Small intestine (tissue), 7 donors: ENCODE measurements around the gene SEMA3B. TPM values are rescaled to one million over a fixed set of nuclear protein-coding genes. Genes with fewer than 3 reads are reported as not detected.
"Not testable (repeated sequence)": the region's sequence is repeated elsewhere in the genome, so short reads cannot be mapped to it uniquely, and the experiment has no call there.

Source experiments
- DNase-seq, 2 donors: peaks; one replicate each; pipeline versions ENCODE4 v3.0.0 to v3.0.0-alpha.2; 2013
- FAIRE-seq: peaks from 2 replicates; lab custom pipeline; 2012; peaks lifted over from hg19 to GRCh38; lab: Jason Lieb, UNC
- H3K27ac ChIP-seq, 3 donors: one replicate each; pipeline ENCODE4 v1.5.1; 2013; ENCODE audit warnings: low read length in 2 of 3, mild to moderate bottlenecking in 2 of 3, control low read depth in 1 of 3, inconsistent platforms in 1 of 3, low read depth in 1 of 3, moderate library complexity in 1 of 3
- H3K27me3 ChIP-seq, 3 donors: one replicate each; pipeline ENCODE4 v1.6.1; 2013; ENCODE audit warnings: low read length in 3 of 3, inconsistent platforms in 1 of 3; ENCODE audit not compliant: control insufficient read depth in 3 of 3, insufficient read depth in 3 of 3
- H3K36me3 ChIP-seq, 3 donors: one replicate each; pipeline ENCODE4 v1.6.1; 2013; ENCODE audit warnings: low read length in 3 of 3, inconsistent platforms in 1 of 3, low read depth in 1 of 3, mild to moderate bottlenecking in 1 of 3, moderate library complexity in 1 of 3; ENCODE audit not compliant: control insufficient read depth in 3 of 3, insufficient read depth in 2 of 3
- H3K4me1 ChIP-seq, 3 donors: one replicate each; pipeline ENCODE4 v1.6.1; 2013; ENCODE audit warnings: low read length in 2 of 3, inconsistent platforms in 1 of 3, low read depth in 1 of 3, mild to moderate bottlenecking in 1 of 3, moderate library complexity in 1 of 3; ENCODE audit not compliant: control insufficient read depth in 3 of 3, insufficient read depth in 2 of 3
- H3K4me3 ChIP-seq, 3 donors: one replicate each; pipeline ENCODE4 v1.5.1; 2013; ENCODE audit warnings: low read length in 3 of 3, control low read depth in 1 of 3, inconsistent platforms in 1 of 3, low read depth in 1 of 3, mild to moderate bottlenecking in 1 of 3, moderate library complexity in 1 of 3
- H3K9me3 ChIP-seq, 2 donors: one replicate each; pipeline ENCODE4 v1.6.1; 2013; ENCODE audit warnings: low read depth in 1 of 2, low read length in 1 of 2; ENCODE audit not compliant: control insufficient read depth in 2 of 2, insufficient read depth in 1 of 2
- WGBS, 3 donors: extraction: QIAGEN DNeasy Blood & Tissue Kit; methylation state at CpG; one replicate each; pipeline ENCODE4 v1.1.7; 2013; 5-methylcytosine and 5-hydroxymethylcytosine counted together
- polyA plus RNA-seq, 4 donors: library from polyadenylated mRNA; stranded (reverse) in 3 of 4; unstranded in 1 of 4; fragments of 200-250 nt in 3 of 4; fragments of 120-200 nt in 1 of 4; gene quantifications; one replicate each; pipeline versions ENCODE4 v1.2.1 to v1.2.3, GENCODE V29; 2013
- donor health status: healthy with polysubstance abuse.
- donor health status: control.
- donor health status: control.
- donor health status: Bipolar disorder and iron deficiency.
- donor health status: healthy.

SEMA3B gene
- polyA plus RNA-seq, 4 donors = 39.2 to 204 (median 154) TPM

GRCh38 chr3:50258029-50258680, 10.8 kb upstream of the SEMA3B start:
- Histone ChIP-seq H3K9me3 (peaks cover 0 to 14% of the 10 kb centered on the region in 2 donors), H3K27ac (peak overlapping the region in 1 of 3 donors; percentile 52), H3K27me3 (no peaks in the 10 kb centered on the region), H3K4me3 (no peak overlapping the region), H3K36me3 (peaks cover 4 to 81% (median 10%) of the 10 kb centered on the region in 3 donors), H3K4me1 (peaks cover 0 to 26% (median 4%) of the 10 kb centered on the region in 3 donors)
- DNase-seq (no peak), FAIRE-seq (no peak)
- 81 to 95% (median 86%) methylated on average over 12 to 17 of the region's 17 CpGs for WGBS, 3 donors

- peak overlapping the region in 2 of 3 donors; percentile 57 to 68 for H3K27ac ChIP-seq
- H3K9me3 ChIP-seq = peaks cover 0 to 14% of the 10 kb centered on the region in 2 donors
- 79 to 80% (median 79%) methylated on average over 16 of the region's 16 CpGs for WGBS, 3 donors
- DNase-seq (no peak), FAIRE-seq (no peak)
- peaks cover 4 to 74% (median 10%) of the 10 kb centered on the region in 3 donors for H3K36me3 ChIP-seq
- H3K27me3 ChIP-seq = no peaks in the 10 kb centered on the region
- no peak overlapping the region for H3K4me3 ChIP-seq
- peaks cover 0 to 29% (median 4%) of the 10 kb centered on the region in 3 donors for H3K4me1 ChIP-seq
These were observed 10.0 kb upstream of the SEMA3B start for GRCh38 chr3:50258979-50259378.

GRCh38 chr3:50259432-50260026, 9.4 kb upstream of the SEMA3B start:
- DNase-seq (no peak), FAIRE-seq (no peak)
- peaks cover 4 to 68% (median 10%) of the 10 kb centered on the region in 3 donors for H3K36me3 ChIP-seq
- peaks cover 0 to 35% (median 4%) of the 10 kb centered on the region in 3 donors for H3K4me1 ChIP-seq
- no peaks in the 10 kb centered on the region for H3K27me3 ChIP-seq
- 53 to 59% (median 57%) methylated on average over 18 of the region's 18 CpGs for WGBS, 3 donors
- peak overlapping the region; percentile 17 to 68 (median 57) for H3K27ac ChIP-seq
- peaks cover 0 to 14% of the 10 kb centered on the region in 2 donors for H3K9me3 ChIP-seq
- no peak overlapping the region for H3K4me3 ChIP-seq

- peaks cover 4 to 42% (median 4%) of the 10 kb centered on the region in 3 donors for H3K4me1 ChIP-seq
- peak overlapping the region; percentile 45 to 68 (median 51) for H3K4me3 ChIP-seq
- peak; percentile 87 to 98 for DNase-seq
- 3 to 4% (median 4%) methylated on average over 37 to 70 of the region's 70 CpGs for WGBS, 3 donors
- FAIRE-seq = no peak
- peaks cover 0 to 14% of the 10 kb centered on the region in 2 donors for H3K9me3 ChIP-seq
- H3K27me3 ChIP-seq = no peaks in the 10 kb centered on the region
- H3K27ac ChIP-seq = peak overlapping the region; percentile 72 to 92 (median 89)
- peaks cover 4 to 60% (median 10%) of the 10 kb centered on the region in 3 donors for H3K36me3 ChIP-seq
These were observed 8.7 kb upstream of the SEMA3B start for GRCh38 chr3:50260027-50260941.

GRCh38 chr3:50260942-50261441, 8.0 kb upstream of the SEMA3B start:
- H3K27ac ChIP-seq = peak overlapping the region in 2 of 3 donors; percentile 89 to 92
- peaks cover 4 to 54% (median 10%) of the 10 kb centered on the region in 3 donors for H3K36me3 ChIP-seq
- H3K4me3 ChIP-seq = peak overlapping the region in 1 of 3 donors; percentile 68
- H3K27me3 ChIP-seq = no peaks in the 10 kb centered on the region
- H3K9me3 ChIP-seq = peaks cover 0 to 14% of the 10 kb centered on the region in 2 donors
- peaks cover 4 to 49% (median 4%) of the 10 kb centered on the region in 3 donors for H3K4me1 ChIP-seq
- DNase-seq = no peak
- FAIRE-seq = no peak
- WGBS, 3 donors = 66 to 86% (median 85%) methylated on average over 5 of the region's 5 CpGs

GRCh38 chr3:50261505-50261904, 7.4 kb upstream of the SEMA3B start:
- no peak for FAIRE-seq
- Histone ChIP-seq H3K4me1 (peaks cover 4 to 54% (median 4%) of the 10 kb centered on the region in 3 donors), H3K27ac (peak overlapping the region in 2 of 3 donors; percentile 89 to 92), H3K36me3 (peaks cover 4 to 49% (median 7%) of the 10 kb centered on the region in 3 donors), H3K4me3 (no peak overlapping the region), H3K27me3 (no peaks in the 10 kb centered on the region), H3K9me3 (peaks cover 0 to 13% of the 10 kb centered on the region in 2 donors)
- no peak for DNase-seq
- 48 to 77% (median 55%) methylated on average over 2 of the region's 2 CpGs for WGBS, 3 donors

GRCh38 chr3:50262200-50262599, 6.7 kb upstream of the SEMA3B start:
- Histone ChIP-seq H3K36me3 (peaks cover 4 to 42% (median 6%) of the 10 kb centered on the region in 3 donors), H3K4me1 (peaks cover 4 to 61% (median 4%) of the 10 kb centered on the region in 3 donors), H3K27ac (peak overlapping the region in 1 of 3 donors; percentile 2)
- not testable (repeated sequence) for H3K9me3 ChIP-seq, H3K4me3 ChIP-seq, H3K27me3 ChIP-seq, DNase-seq, FAIRE-seq
- 97 to 100% (median 97%) methylated on average over 4 of the region's 4 CpGs for WGBS, 3 donors
